GM12874 (cell line): Measurements from ENCODE around the gene MED12.

ENCODE experiments used
- TF ChIP-seq, protein P1 (sequence below): IDR thresholded peaks from 2 replicates; pipeline ENCODE4 v1.5.1; 2011; ENCODE audit warnings: low read depth, mild to moderate bottlenecking, control low read depth, low read length, moderate library complexity; ENCODE audit not compliant: insufficient read depth

Gene MED12

DNA sequence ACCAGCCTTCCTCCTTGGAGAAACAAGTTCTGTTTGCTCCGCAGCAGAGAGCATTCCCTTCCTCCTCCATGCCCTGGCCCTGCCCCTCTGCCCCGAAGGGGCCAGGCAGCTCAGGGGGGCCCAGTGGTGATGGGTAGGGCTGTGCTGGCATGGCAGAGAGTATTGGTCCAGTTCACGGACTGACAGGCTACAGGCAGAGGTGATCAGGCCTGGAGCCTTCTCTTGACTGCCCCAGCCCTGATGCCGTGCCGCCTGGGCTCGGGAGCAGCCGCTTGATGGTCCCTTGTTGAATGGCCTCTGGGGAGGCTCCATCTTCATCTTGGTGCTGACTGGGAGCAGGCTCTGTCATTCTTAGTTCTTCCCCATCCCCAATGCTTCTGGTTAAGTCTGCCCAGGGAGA, 35.8 kb downstream of the MED12 start:
- TF ChIP-seq, protein P1, sequence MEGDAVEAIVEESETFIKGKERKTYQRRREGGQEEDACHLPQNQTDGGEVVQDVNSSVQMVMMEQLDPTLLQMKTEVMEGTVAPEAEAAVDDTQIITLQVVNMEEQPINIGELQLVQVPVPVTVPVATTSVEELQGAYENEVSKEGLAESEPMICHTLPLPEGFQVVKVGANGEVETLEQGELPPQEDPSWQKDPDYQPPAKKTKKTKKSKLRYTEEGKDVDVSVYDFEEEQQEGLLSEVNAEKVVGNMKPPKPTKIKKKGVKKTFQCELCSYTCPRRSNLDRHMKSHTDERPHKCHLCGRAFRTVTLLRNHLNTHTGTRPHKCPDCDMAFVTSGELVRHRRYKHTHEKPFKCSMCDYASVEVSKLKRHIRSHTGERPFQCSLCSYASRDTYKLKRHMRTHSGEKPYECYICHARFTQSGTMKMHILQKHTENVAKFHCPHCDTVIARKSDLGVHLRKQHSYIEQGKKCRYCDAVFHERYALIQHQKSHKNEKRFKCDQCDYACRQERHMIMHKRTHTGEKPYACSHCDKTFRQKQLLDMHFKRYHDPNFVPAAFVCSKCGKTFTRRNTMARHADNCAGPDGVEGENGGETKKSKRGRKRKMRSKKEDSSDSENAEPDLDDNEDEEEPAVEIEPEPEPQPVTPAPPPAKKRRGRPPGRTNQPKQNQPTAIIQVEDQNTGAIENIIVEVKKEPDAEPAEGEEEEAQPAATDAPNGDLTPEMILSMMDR = no peak

DNA sequence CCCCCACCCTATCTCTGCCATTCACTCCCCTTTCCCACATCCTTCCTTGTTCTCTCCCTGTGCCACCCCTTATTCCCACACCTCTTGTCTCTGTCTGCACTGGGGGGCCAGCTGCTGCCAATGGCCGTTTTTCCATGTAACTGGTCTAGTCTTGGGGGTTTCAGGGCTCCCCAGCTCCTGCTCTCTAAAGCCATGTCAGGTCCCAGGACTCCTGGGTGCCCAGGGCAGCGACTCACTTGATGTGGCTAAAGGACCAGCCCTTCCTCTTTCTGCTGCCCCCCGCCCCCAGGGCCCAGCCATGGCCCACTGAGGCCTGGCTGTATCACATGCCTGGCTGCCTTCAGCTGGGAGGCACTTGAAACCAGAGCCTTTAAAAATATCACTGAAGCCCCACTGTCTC, 36.2 kb downstream of the MED12 start:
- TF ChIP-seq, protein P1 = no peak

DNA sequence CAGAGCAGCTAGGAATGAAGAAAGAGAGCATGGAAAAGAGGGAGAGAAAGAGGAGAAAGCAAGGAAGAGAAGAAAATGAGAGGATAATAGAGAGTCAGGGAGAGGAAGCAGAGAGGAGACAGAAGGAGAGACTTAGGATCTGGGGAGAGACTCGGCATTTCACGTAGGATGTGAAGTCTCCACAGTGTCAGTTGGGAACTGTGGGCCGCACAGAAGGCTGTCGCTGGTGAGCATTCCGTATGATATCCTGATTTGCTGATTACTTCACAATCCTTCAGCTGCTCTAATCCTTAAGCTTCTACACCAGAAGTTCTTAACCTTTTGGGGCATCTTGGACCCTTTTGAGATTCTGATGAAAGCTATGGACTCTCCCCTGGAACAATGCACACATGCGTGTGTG, 40.2 kb downstream of the MED12 start:
- TF ChIP-seq, protein P1 = no peak

DNA sequence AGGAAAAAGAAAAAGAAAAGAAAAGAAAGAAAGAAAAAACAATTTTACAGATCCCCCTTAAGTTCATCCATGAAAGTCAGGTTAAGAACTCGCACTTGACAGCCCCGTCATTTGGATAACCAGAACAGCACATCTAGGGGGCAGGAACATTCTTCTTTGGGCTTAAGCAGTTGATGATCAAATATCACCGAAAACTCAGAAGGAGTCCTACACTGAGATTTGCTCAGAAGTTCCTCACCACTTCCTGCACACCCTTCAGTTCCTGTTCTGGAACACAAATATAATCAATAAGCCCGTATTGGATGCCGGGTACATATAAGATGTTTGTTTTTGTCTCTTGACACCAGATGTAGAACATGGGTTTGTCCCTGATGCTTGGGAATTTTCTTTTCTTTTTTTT, 40.9 kb downstream of the MED12 start:
- TF ChIP-seq, protein P1 = no peak

DNA sequence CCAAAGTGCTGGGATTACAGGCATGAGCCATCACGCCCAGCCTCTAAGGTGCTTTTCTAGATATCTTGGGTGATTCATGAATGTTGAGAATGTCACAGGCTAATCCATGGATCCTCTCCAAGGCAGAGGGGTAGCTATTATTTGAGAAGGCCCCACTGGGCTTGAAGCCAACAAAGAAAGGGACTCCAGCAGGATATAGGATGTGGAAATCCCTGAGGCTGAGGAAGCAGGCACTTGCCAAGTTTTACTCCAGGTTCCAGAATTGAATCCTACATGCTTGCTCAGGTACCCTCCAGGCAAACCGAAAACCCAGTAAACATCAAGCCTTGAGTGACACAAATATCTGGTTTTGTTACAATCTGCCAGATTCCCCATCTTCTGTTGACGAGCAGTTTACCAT, 42.1 kb downstream of the MED12 start:
- TF ChIP-seq, protein P1 = no peak

DNA sequence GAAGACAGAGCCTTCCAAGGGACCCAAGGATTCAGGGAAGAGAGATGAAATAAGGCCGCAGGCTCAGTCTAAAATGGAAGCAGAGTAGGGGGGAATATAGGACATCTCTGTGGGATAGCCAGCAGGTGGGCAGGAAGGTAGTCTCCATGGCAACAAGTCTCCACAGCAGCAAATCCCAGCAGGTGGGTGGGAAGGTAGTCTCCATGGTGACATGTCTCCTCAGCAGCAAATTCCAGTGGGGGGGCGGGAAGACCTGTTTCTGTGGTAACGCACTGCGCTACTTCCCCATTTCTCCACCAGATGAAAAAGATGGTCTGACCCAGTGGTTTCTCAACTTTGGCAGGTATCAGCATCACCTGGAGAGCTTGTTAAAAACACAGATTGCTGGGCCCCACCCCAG, 44.6 kb downstream of the MED12 start:
- TF ChIP-seq, protein P1 = no peak

DNA sequence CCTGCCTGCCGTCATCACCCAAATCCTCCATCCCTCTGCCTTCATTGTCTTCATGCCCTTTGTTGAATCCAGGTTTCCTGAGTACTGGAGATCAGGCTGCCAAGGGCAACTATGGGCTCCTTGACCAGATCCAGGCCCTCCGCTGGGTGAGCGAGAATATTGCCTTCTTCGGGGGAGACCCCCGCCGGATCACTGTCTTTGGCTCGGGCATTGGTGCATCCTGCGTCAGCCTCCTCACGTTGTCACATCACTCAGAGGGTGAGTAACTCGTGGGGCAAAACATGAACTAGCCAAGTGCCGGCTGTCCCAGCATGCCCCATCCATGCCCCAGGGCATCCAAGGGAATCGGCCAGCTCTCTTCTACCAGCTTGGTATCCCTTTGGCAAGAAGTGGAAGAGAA, 45.7 kb downstream of the MED12 start:
- TF ChIP-seq, protein P1 = no peak

DNA sequence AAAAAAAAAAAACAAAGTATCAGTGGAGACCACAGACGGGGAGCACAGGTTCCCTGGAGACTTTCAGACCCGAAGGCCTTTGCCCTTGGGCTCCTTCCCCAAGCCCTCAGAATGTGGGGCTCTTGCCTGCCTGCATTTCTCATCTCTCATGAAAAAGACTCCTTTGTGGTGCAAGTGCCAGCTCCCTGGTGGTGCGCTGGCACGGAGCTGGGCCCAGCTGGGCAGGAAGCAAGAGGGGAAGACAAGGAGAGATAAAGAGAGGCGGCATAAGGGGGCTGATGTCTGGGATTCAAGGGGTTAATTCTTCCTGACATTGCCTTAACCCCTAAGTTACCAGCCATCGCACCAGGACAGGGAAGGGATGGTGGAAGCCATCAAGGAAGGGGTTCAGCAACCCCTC, 48.1 kb downstream of the MED12 start:
- TF ChIP-seq, protein P1 = no peak
